Neural progenitor cell (in vitro differentiated cells): ENCODE data around the gene PRR16. TPM values are rescaled to one million over a fixed set of nuclear protein-coding genes. Genes with fewer than 3 reads are reported as not detected.
A peak's percentile ranks its signal among the peaks of the same experiment; 100 is the strongest.

Source experiments
- DNase-seq: peaks from one replicate; pipeline ENCODE4 v3.0.0-alpha.2; 2016; ENCODE audit warnings: low spot score
- H2AFZ ChIP-seq: fragments of 200-600 bp; sonication (generic); replicated peaks from 2 replicates; pipeline ENCODE4 v1.6.1; 2016; ENCODE audit warnings: antibody characterized with exemption
- H3F3A ChIP-seq: fragments of 200-600 bp; sonication (generic); 2 replicates; pipeline ENCODE4 v1.6.1; 2016; ENCODE audit warnings: antibody characterized with exemption, low read depth
- H3K27ac ChIP-seq: fragments of 200-600 bp; sonication (generic); 2 replicates; pipeline ENCODE4 v1.5.1; 2016; ENCODE audit warnings: mild to moderate bottlenecking
- H3K27me3 ChIP-seq: fragments of 200-600 bp; sonication (generic); 2 replicates; pipeline ENCODE4 v1.6.1; 2016; ENCODE audit warnings: mild to moderate bottlenecking, moderate library complexity
- H3K36me3 ChIP-seq: fragments of 200-600 bp; sonication (generic); 2 replicates; pipeline ENCODE4 v1.5.1; 2016
- H3K4me1 ChIP-seq: fragments of 200-600 bp; sonication (generic); 2 replicates; pipeline ENCODE4 v1.6.1; 2016; ENCODE audit warnings: mixed run types
- H3K4me2 ChIP-seq: fragments of 200-600 bp; sonication (generic); 2 replicates; pipeline ENCODE4 v1.6.1; 2016
- H3K4me3 ChIP-seq: fragments of 200-600 bp; sonication (generic); 2 replicates; pipeline ENCODE4 v1.5.1; 2016
- H3K79me2 ChIP-seq: fragments of 200-600 bp; sonication (generic); 2 replicates; pipeline ENCODE4 v1.6.1; 2016; ENCODE audit warnings: low read depth
- H3K9ac ChIP-seq: fragments of 200-600 bp; sonication (generic); 2 replicates; pipeline ENCODE4 v1.6.1; 2016
- H3K9me3 ChIP-seq: fragments of 200-600 bp; sonication (generic); 2 replicates; pipeline ENCODE4 v1.5.1; 2016; ENCODE audit warnings: low read depth
- H4K20me1 ChIP-seq: fragments of 200-600 bp; sonication (generic); 2 replicates; pipeline ENCODE4 v1.6.1; 2016; ENCODE audit warnings: low read depth
- H3K27ac Mint-ChIP-seq: 3 replicates; pipeline ENCODE4 v1.8.0; 2021; ENCODE audit warnings: mixed read lengths
- H3K27me3 Mint-ChIP-seq: 2 replicates; pipeline ENCODE4 v1.8.0; 2022; ENCODE audit warnings: low read depth, mild to moderate bottlenecking, inconsistent platforms, moderate library complexity, mixed read lengths; ENCODE audit not compliant: insufficient read depth
- H3K36me3 Mint-ChIP-seq: 3 replicates; pipeline ENCODE4 v1.8.0; 2021; ENCODE audit warnings: mixed read lengths
- H3K4me1 Mint-ChIP-seq: 3 replicates; pipeline ENCODE4 v1.8.0; 2021; ENCODE audit warnings: mixed read lengths
- H3K4me3 Mint-ChIP-seq: 3 replicates; pipeline ENCODE4 v1.8.0; 2021; ENCODE audit warnings: mild to moderate bottlenecking, moderate library complexity, mixed read lengths
- H3K9me3 Mint-ChIP-seq: 3 replicates; pipeline ENCODE4 v1.8.0; 2020; ENCODE audit warnings: mixed read lengths
- EZH2 ChIP-seq: fragments of 200-600 bp; sonication (generic); IDR thresholded peaks from 2 replicates; pipeline ENCODE4 v1.6.1; 2017; ENCODE audit warnings: antibody characterized with exemption, mild to moderate bottlenecking, moderate library complexity
- EZH2phosphoT487 ChIP-seq: fragments of 200-600 bp; sonication (generic); IDR thresholded peaks from 2 replicates; pipeline ENCODE4 v1.6.1; 2017; ENCODE audit warnings: antibody characterized with exemption
- total RNA-seq: library from RNA; depleted of rRNA; stranded (reverse); fragments of >200 nt; gene quantifications from 2 replicates; pipeline ENCODE4 v1.2.3, GENCODE V29; 2015; ENCODE audit warnings: low replicate concordance
- TF ChIP-seq, protein P1 (sequence below): fragments of 200-600 bp; sonication (generic); IDR thresholded peaks from 2 replicates; pipeline ENCODE4 v1.5.1; 2017; ENCODE audit warnings: antibody characterized with exemption, mild to moderate bottlenecking

The PRR16 gene
- total RNA-seq, 1 donor from 2014 or later = not detected

DNA sequence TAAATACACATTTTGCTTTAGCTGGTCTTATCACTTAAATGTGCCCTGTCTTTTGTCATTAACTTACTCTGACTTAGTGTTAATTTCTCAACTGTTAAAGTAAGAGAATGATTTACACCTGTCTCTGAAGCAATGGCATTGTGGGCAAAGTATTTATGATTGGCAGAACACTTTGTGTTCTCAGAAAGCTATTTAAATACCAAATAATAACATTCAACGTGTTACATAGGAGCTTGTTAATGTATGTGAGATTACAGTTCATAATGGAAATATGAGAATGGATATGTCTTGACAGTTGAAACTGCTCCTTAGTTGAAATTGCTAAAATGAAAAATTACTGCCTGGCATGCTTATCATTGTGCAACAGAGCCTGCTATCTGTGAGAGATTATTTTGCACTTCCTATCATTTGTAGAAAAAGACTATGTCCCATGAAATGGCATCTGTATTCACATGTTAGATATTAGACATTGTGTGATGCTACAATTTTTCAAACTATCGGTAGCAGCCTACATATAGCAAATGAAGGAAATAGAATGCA, 46.1 kb downstream of the PRR16 start:
- no peak overlapping the region for H3K27ac ChIP-seq
- TF ChIP-seq EZH2 = no peak
- TF ChIP-seq EZH2phosphoT487 = no peak
- TF ChIP-seq, protein P1, sequence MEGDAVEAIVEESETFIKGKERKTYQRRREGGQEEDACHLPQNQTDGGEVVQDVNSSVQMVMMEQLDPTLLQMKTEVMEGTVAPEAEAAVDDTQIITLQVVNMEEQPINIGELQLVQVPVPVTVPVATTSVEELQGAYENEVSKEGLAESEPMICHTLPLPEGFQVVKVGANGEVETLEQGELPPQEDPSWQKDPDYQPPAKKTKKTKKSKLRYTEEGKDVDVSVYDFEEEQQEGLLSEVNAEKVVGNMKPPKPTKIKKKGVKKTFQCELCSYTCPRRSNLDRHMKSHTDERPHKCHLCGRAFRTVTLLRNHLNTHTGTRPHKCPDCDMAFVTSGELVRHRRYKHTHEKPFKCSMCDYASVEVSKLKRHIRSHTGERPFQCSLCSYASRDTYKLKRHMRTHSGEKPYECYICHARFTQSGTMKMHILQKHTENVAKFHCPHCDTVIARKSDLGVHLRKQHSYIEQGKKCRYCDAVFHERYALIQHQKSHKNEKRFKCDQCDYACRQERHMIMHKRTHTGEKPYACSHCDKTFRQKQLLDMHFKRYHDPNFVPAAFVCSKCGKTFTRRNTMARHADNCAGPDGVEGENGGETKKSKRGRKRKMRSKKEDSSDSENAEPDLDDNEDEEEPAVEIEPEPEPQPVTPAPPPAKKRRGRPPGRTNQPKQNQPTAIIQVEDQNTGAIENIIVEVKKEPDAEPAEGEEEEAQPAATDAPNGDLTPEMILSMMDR = no peak
- H3K27me3 Mint-ChIP-seq = no peaks in the 10 kb centered on the region
- no peak overlapping the region for H3K4me3 ChIP-seq
- H4K20me1 ChIP-seq = no peaks in the 10 kb centered on the region
- no peak overlapping the region for H3K9ac ChIP-seq
- no peaks in the 10 kb centered on the region for H3K36me3 ChIP-seq
- H3K4me1 Mint-ChIP-seq = peaks cover 32% of the 10 kb centered on the region
- no peak overlapping the region for H3K4me3 Mint-ChIP-seq
- no peak overlapping the region for H3K27ac Mint-ChIP-seq
- no peaks in the 10 kb centered on the region for H3K79me2 ChIP-seq
- H3K4me1 ChIP-seq = peaks cover 14% of the 10 kb centered on the region
- H3K9me3 ChIP-seq = no peaks in the 10 kb centered on the region
- H3F3A ChIP-seq = no peaks in the 10 kb centered on the region
- no peaks in the 10 kb centered on the region for H3K27me3 ChIP-seq
- H3K36me3 Mint-ChIP-seq = no peaks in the 10 kb centered on the region
- no peak overlapping the region for H3K4me2 ChIP-seq
- H3K9me3 Mint-ChIP-seq = no peaks in the 10 kb centered on the region
- DNase-seq = no peak
- H2AFZ ChIP-seq = no peak overlapping the region

DNA sequence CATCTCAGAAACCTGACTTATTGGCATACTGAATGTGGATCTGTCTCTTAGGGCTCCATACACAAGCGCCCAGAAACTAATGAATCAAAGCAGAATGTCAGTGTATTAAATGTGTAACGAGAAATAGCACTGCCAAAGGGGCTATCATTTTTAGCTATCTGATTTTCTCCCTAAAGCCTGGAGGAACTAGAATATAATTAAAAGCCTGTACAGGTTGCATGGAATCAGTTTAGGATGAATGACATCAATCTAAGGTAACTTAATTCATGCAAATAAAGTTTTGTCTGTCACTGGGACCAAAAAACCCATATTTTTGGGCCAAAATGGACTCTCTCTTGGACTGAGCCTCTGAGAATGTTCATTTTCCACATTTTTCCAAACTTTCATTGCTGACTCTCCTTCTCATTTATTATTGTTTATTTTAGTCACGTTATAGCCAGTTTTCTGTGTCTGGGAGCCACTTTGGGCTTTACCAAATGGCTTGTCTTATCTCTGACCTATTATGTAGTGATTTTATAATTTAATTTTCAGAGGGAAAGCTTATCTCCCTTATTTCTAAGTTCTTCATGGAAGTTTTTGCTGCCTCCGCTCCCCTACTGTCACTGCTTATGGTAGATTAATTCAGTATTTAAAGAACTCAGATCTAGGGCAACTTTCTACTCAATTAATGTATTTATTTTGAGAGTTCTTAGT, 47.0 kb downstream of the PRR16 start:
- Histone ChIP-seq H3K4me2 (no peak overlapping the region), H2AFZ (no peak overlapping the region), H3F3A (no peaks in the 10 kb centered on the region), H4K20me1 (no peaks in the 10 kb centered on the region), H3K4me3 (no peak overlapping the region), H3K27me3 (no peaks in the 10 kb centered on the region), H3K4me1 (peaks cover 14% of the 10 kb centered on the region), H3K9ac (no peak overlapping the region), H3K27ac (no peak overlapping the region), H3K36me3 (no peaks in the 10 kb centered on the region), H3K9me3 (no peaks in the 10 kb centered on the region), H3K79me2 (no peaks in the 10 kb centered on the region)
- no peak overlapping the region for H3K27ac Mint-ChIP-seq
- no peaks in the 10 kb centered on the region for H3K9me3 Mint-ChIP-seq
- H3K4me1 Mint-ChIP-seq = peaks cover 32% of the 10 kb centered on the region
- no peak for DNase-seq
- H3K4me3 Mint-ChIP-seq = no peak overlapping the region
- no peaks in the 10 kb centered on the region for H3K27me3 Mint-ChIP-seq
- TF ChIP-seq EZH2phosphoT487 = no peak
- TF ChIP-seq EZH2 = no peak
- TF ChIP-seq, protein P1 = no peak
- no peaks in the 10 kb centered on the region for H3K36me3 Mint-ChIP-seq

DNA sequence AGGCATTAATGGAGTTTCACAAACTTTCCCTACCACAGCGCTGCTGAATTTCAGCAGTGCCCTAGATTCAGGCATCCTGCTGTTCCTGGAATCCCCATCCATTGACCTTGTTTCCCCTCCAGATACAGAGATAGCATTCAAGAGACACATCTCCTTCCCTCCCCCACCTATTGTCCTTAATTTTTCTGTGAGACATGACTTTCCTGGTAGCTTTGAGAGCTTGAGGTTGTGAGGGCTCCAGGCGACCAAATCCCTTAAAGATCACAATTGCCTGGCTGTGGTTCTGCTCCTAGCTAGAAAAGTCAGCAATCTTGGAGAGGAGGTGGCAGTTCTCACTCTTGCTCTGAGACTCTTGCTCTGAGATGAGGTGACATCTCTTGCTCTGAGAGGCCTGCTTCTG, 48.0 kb downstream of the PRR16 start:
- H3K4me3 Mint-ChIP-seq = no peak overlapping the region
- no peaks in the 10 kb centered on the region for H3K36me3 Mint-ChIP-seq
- Histone ChIP-seq H4K20me1 (no peaks in the 10 kb centered on the region), H3K4me1 (peaks cover 14% of the 10 kb centered on the region), H3F3A (no peaks in the 10 kb centered on the region), H3K79me2 (no peaks in the 10 kb centered on the region), H3K27ac (no peak overlapping the region), H3K4me3 (no peak overlapping the region), H3K4me2 (peak overlapping the region; percentile 46), H3K27me3 (no peaks in the 10 kb centered on the region), H3K9me3 (no peaks in the 10 kb centered on the region), H3K9ac (no peak overlapping the region), H2AFZ (peak overlapping the region; percentile 4), H3K36me3 (no peaks in the 10 kb centered on the region)
- no peaks in the 10 kb centered on the region for H3K9me3 Mint-ChIP-seq
- TF ChIP-seq, protein P1 = no peak
- TF ChIP-seq EZH2 (no peak), EZH2phosphoT487 (no peak)
- no peaks in the 10 kb centered on the region for H3K27me3 Mint-ChIP-seq
- peak; percentile 33 for DNase-seq
- peaks cover 32% of the 10 kb centered on the region for H3K4me1 Mint-ChIP-seq
- H3K27ac Mint-ChIP-seq = peak overlapping the region; percentile 21
